Measurements from ENCODE around the gene TUBA3C.

Gene TUBA3C

GRCh38 chr13:19169496-19169895, 12.1 kb downstream of the TUBA3C start:
- no peak for DNase-seq

- DNase-seq, result no peak
Observed at GRCh38 chr13:19161308-19161707, 20.3 kb downstream of the TUBA3C start.

GRCh38 chr13:19159761-19160420, 21.7 kb downstream of the TUBA3C start:
- DNase-seq, result no peak

- DNase-seq, result no peak
Observed at GRCh38 chr13:19159181-19159580, 22.4 kb downstream of the TUBA3C start.

- DNase-seq, result no peak
Observed at GRCh38 chr13:19158526-19159174, 23.0 kb downstream of the TUBA3C start.

GRCh38 chr13:19158006-19158405, 23.6 kb downstream of the TUBA3C start:
- no peak for DNase-seq

GRCh38 chr13:19157461-19157860, 24.2 kb downstream of the TUBA3C start:
- no peak for DNase-seq

- DNase-seq, result no peak
Observed at GRCh38 chr13:19156013-19156825, 25.4 kb downstream of the TUBA3C start.

- DNase-seq, result no peak
Observed at GRCh38 chr13:19155321-19155861, 26.2 kb downstream of the TUBA3C start.

- DNase-seq, result no peak
Observed at GRCh38 chr13:19154843-19155242, 26.8 kb downstream of the TUBA3C start.

- peak in 1 of 51 donors; percentile 2 for DNase-seq
Observed at GRCh38 chr13:19153782-19154450, 27.7 kb downstream of the TUBA3C start.

- no peak for DNase-seq
Observed at GRCh38 chr13:19152403-19152802, 29.2 kb downstream of the TUBA3C start.

- DNase-seq, result no peak
Observed at GRCh38 chr13:19151581-19152263, 29.9 kb downstream of the TUBA3C start.

GRCh38 chr13:19150712-19151228, 30.9 kb downstream of the TUBA3C start:
- DNase-seq, result no peak

GRCh38 chr13:19150226-19150625, 31.4 kb downstream of the TUBA3C start:
- no peak for DNase-seq

GRCh38 chr13:19148561-19148960, 33.1 kb downstream of the TUBA3C start:
- no peak for DNase-seq
